ENCODE data around the gene TTLL13. TPM values are rescaled to one million over a fixed set of nuclear protein-coding genes. Genes with fewer than 3 reads are reported as not detected.

The TTLL13 gene
- not detected for polyA plus RNA-seq (2013, experiment 1 of 4)
- polyA plus RNA-seq (2013, experiment 2 of 4) = not detected
- polyA plus RNA-seq (2013, experiment 3 of 4) = not detected
- polyA plus RNA-seq (2013, experiment 4 of 4) = not detected

GRCh38 chr15:90249203-90249863, at the start of gene TTLL13:
Gene TTLL13, plus strand, starts transcription at chr15:90249556. Its CDS starts 1,075 bp downstream, at chr15:90250631.
- H3K4me3 ChIP-seq (ENCODE audit: insufficient read depth, low read depth, low read length) = peak within 1 kb of the TSS; percentile 51
- H3K9me3 ChIP-seq (ENCODE audit: control insufficient read depth, low read length) = no peaks in the 10 kb centered on the region
- H3K27me3 ChIP-seq (ENCODE audit: control insufficient read depth, insufficient read depth, low read length, poor library complexity, severe bottlenecking) = peaks cover 9% of the 10 kb centered on the region
- H3K36me3 ChIP-seq (ENCODE audit: control insufficient read depth, insufficient read depth, low read length) = no peaks in the 10 kb centered on the region
- 3% methylated on average over 44 of the region's 44 CpGs for WGBS, 2 experiments
- H3K4me1 ChIP-seq (ENCODE audit: control insufficient read depth, insufficient read depth, low read length) = no peaks in the 10 kb centered on the region
- H3K27ac ChIP-seq (ENCODE audit: insufficient read depth, low read depth, low read length, poor library complexity, severe bottlenecking) = no peak within 1 kb of the TSS

GRCh38 chr15:90200534-90201129, 48.7 kb upstream of the TTLL13 start:
- H3K36me3 ChIP-seq (ENCODE audit: control insufficient read depth, insufficient read depth, low read length) = no peaks in the 10 kb centered on the region
- WGBS, 2 experiments = 14 to 15% methylated on average over 24 of the region's 24 CpGs
- no peaks in the 10 kb centered on the region for H3K9me3 ChIP-seq (ENCODE audit: control insufficient read depth, low read length)
- peaks cover 6% of the 10 kb centered on the region for H3K27me3 ChIP-seq (ENCODE audit: control insufficient read depth, insufficient read depth, low read length, poor library complexity, severe bottlenecking)
- no peak overlapping the region for H3K27ac ChIP-seq (ENCODE audit: insufficient read depth, low read depth, low read length, poor library complexity, severe bottlenecking)
- H3K4me3 ChIP-seq (ENCODE audit: insufficient read depth, low read depth, low read length) = peak overlapping the region; percentile 63
- peaks cover 4% of the 10 kb centered on the region for H3K4me1 ChIP-seq (ENCODE audit: control insufficient read depth, insufficient read depth, low read length)

DNA sequence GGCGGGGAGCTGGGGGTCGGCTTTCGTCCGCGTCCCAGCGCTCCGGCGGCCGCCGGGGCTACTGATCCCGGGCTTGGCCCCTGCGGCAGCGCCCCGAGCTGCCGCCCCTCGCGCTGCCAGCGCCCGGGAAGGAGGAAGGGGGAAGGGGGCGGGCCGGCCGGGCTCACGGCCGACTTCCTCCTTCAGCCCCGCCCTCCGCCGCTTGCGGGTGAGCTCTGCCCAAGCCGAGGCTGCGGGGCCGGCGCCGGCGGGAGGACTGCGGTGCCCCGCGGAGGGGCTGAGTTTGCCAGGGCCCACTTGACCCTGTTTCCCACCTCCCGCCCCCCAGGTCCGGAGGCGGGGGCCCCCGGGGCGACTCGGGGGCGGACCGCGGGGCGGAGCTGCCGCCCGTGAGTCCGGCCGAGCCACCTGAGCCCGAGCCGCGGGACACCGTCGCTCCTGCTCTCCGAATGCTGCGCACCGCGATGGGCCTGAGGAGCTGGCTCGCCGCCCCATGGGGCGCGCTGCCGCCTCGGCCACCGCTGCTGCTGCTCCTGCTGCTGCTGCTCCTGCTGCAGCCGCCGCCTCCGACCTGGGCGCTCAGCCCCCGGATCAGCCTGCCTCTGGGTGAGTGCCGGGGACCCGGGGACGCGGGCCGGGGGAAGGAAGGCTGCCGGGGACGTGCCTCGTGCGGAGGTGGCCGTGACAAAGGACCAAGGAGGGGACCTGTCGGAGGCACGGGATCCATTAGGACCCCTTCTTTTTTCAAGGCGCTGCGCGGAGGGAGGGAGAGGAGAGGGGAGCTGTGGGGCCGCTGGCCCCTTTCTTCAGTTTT, 48.0 kb upstream of the TTLL13 start, which contains the start of gene SEMA4B:
Gene SEMA4B, plus strand, starts transcription at position 201 of the 814 bp plus-strand sequence. Its CDS starts 249 bp downstream, at position 450.
- WGBS, 2 experiments = 0% methylated on average over 88 of the region's 88 CpGs
- Histone ChIP-seq H3K9me3 (ENCODE audit: control insufficient read depth, low read length) (no peaks in the 10 kb centered on the region), H3K4me3 (ENCODE audit: insufficient read depth, low read depth, low read length) (peak within 1 kb of the TSS; percentile 63), H3K36me3 (ENCODE audit: control insufficient read depth, insufficient read depth, low read length) (no peaks in the 10 kb centered on the region), H3K4me1 (ENCODE audit: control insufficient read depth, insufficient read depth, low read length) (peaks cover 4% of the 10 kb centered on the region), H3K27me3 (ENCODE audit: control insufficient read depth, insufficient read depth, low read length, poor library complexity, severe bottlenecking) (peaks cover 6% of the 10 kb centered on the region), H3K27ac (ENCODE audit: insufficient read depth, low read depth, low read length, poor library complexity, severe bottlenecking) (no peak within 1 kb of the TSS)

- H3K27ac ChIP-seq (ENCODE audit: insufficient read depth, low read depth, low read length, poor library complexity, severe bottlenecking) = no peak overlapping the region
- H3K27me3 ChIP-seq (ENCODE audit: control insufficient read depth, insufficient read depth, low read length, poor library complexity, severe bottlenecking) = peaks cover 6% of the 10 kb centered on the region
- no peaks in the 10 kb centered on the region for H3K36me3 ChIP-seq (ENCODE audit: control insufficient read depth, insufficient read depth, low read length)
- 1% methylated on average over 25 of the region's 25 CpGs for WGBS, 2 experiments
- peaks cover 4% of the 10 kb centered on the region for H3K4me1 ChIP-seq (ENCODE audit: control insufficient read depth, insufficient read depth, low read length)
- H3K4me3 ChIP-seq (ENCODE audit: insufficient read depth, low read depth, low read length) = peak overlapping the region; percentile 63
- no peaks in the 10 kb centered on the region for H3K9me3 ChIP-seq (ENCODE audit: control insufficient read depth, low read length)
Observed at GRCh38 chr15:90201944-90202375, 47.4 kb upstream of the TTLL13 start.

DNA sequence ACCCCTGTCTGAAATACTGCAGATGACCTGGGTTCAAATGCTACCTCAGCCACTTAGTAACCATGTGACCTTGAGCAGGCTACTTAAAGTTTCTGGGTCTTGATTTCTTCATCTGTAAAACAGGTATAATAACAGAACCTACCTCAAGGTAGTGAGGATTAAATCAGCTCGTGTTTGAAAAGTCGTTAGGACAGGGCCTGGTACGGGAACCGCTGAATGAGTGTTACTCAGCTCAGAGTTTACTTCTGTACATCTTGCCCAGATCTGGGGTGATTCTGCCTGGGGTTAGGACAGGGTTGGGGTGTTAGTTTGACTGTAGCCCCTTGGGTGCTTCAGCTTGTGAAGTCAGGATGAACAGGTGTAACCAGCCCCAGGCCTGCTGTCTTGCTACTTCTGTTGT, 46.4 kb upstream of the TTLL13 start:
- WGBS, 2 experiments = 92 to 96% methylated on average over 4 of the region's 4 CpGs
- Histone ChIP-seq H3K9me3 (ENCODE audit: control insufficient read depth, low read length) (no peaks in the 10 kb centered on the region), H3K4me3 (ENCODE audit: insufficient read depth, low read depth, low read length) (no peak overlapping the region), H3K27me3 (ENCODE audit: control insufficient read depth, insufficient read depth, low read length, poor library complexity, severe bottlenecking) (peaks cover 6% of the 10 kb centered on the region), H3K4me1 (ENCODE audit: control insufficient read depth, insufficient read depth, low read length) (peaks cover 4% of the 10 kb centered on the region), H3K36me3 (ENCODE audit: control insufficient read depth, insufficient read depth, low read length) (no peaks in the 10 kb centered on the region), H3K27ac (ENCODE audit: insufficient read depth, low read depth, low read length, poor library complexity, severe bottlenecking) (no peak overlapping the region)

- Histone ChIP-seq H3K4me3 (ENCODE audit: insufficient read depth, low read depth, low read length) (no peak overlapping the region), H3K27ac (ENCODE audit: insufficient read depth, low read depth, low read length, poor library complexity, severe bottlenecking) (no peak overlapping the region)
- 95% methylated on average over 7 of the region's 7 CpGs for WGBS, 2 experiments
Observed at GRCh38 chr15:90203473-90203872, 45.9 kb upstream of the TTLL13 start.

GRCh38 chr15:90203922-90204321, 45.4 kb upstream of the TTLL13 start:
- H3K4me3 ChIP-seq (ENCODE audit: insufficient read depth, low read depth, low read length) = no peak overlapping the region
- H3K27ac ChIP-seq (ENCODE audit: insufficient read depth, low read depth, low read length, poor library complexity, severe bottlenecking) = no peak overlapping the region
- H3K36me3 ChIP-seq (ENCODE audit: control insufficient read depth, insufficient read depth, low read length) = no peaks in the 10 kb centered on the region
- no peaks in the 10 kb centered on the region for H3K9me3 ChIP-seq (ENCODE audit: control insufficient read depth, low read length)
- WGBS, 2 experiments = 92% methylated on average over 8 of the region's 8 CpGs
- H3K27me3 ChIP-seq (ENCODE audit: control insufficient read depth, insufficient read depth, low read length, poor library complexity, severe bottlenecking) = peaks cover 6% of the 10 kb centered on the region
- H3K4me1 ChIP-seq (ENCODE audit: control insufficient read depth, insufficient read depth, low read length) = peaks cover 4% of the 10 kb centered on the region

More at GRCh38 chr15:90203473-90203872, 45.9 kb upstream of the TTLL13 start:
- H3K36me3 ChIP-seq (ENCODE audit: control insufficient read depth, insufficient read depth, low read length) = no peaks in the 10 kb centered on the region
- H3K9me3 ChIP-seq (ENCODE audit: control insufficient read depth, low read length) = no peaks in the 10 kb centered on the region
- H3K27me3 ChIP-seq (ENCODE audit: control insufficient read depth, insufficient read depth, low read length, poor library complexity, severe bottlenecking) = peaks cover 6% of the 10 kb centered on the region
- H3K4me1 ChIP-seq (ENCODE audit: control insufficient read depth, insufficient read depth, low read length) = peaks cover 4% of the 10 kb centered on the region

GRCh38 chr15:90205050-90205848, 44.1 kb upstream of the TTLL13 start:
- peaks cover 6% of the 10 kb centered on the region for H3K27me3 ChIP-seq (ENCODE audit: control insufficient read depth, insufficient read depth, low read length, poor library complexity, severe bottlenecking)
- no peak overlapping the region for H3K4me3 ChIP-seq (ENCODE audit: insufficient read depth, low read depth, low read length)
- WGBS, 2 experiments = 92 to 94% methylated on average over 10 of the region's 10 CpGs
- H3K4me1 ChIP-seq (ENCODE audit: control insufficient read depth, insufficient read depth, low read length) = peaks cover 4% of the 10 kb centered on the region
- no peak overlapping the region for H3K27ac ChIP-seq (ENCODE audit: insufficient read depth, low read depth, low read length, poor library complexity, severe bottlenecking)
- no peaks in the 10 kb centered on the region for H3K36me3 ChIP-seq (ENCODE audit: control insufficient read depth, insufficient read depth, low read length)
- H3K9me3 ChIP-seq (ENCODE audit: control insufficient read depth, low read length) = no peaks in the 10 kb centered on the region

GRCh38 chr15:90205886-90206285, 43.5 kb upstream of the TTLL13 start:
- no peaks in the 10 kb centered on the region for H3K9me3 ChIP-seq (ENCODE audit: control insufficient read depth, low read length)
- peaks cover 6% of the 10 kb centered on the region for H3K27me3 ChIP-seq (ENCODE audit: control insufficient read depth, insufficient read depth, low read length, poor library complexity, severe bottlenecking)
- H3K4me3 ChIP-seq (ENCODE audit: insufficient read depth, low read depth, low read length) = no peak overlapping the region
- H3K36me3 ChIP-seq (ENCODE audit: control insufficient read depth, insufficient read depth, low read length) = no peaks in the 10 kb centered on the region
- H3K27ac ChIP-seq (ENCODE audit: insufficient read depth, low read depth, low read length, poor library complexity, severe bottlenecking) = no peak overlapping the region
- H3K4me1 ChIP-seq (ENCODE audit: control insufficient read depth, insufficient read depth, low read length) = peaks cover 4% of the 10 kb centered on the region
- WGBS, 2 experiments = 93 to 94% methylated on average over 5 of the region's 5 CpGs
